Iris pigment epithelial cell (primary cell): Measurements from ENCODE around the gene BMAL1.

ENCODE experiments used
- DNase-seq: peaks from one replicate; pipeline ENCODE4 v3.0.0-alpha.2; 2011; ENCODE audit warnings: low read depth

BMAL1 gene

GRCh38 chr11:13261591-13262061 lies 16.0 kb upstream of the BMAL1 start:
- peak; percentile 82 for DNase-seq

DNA sequence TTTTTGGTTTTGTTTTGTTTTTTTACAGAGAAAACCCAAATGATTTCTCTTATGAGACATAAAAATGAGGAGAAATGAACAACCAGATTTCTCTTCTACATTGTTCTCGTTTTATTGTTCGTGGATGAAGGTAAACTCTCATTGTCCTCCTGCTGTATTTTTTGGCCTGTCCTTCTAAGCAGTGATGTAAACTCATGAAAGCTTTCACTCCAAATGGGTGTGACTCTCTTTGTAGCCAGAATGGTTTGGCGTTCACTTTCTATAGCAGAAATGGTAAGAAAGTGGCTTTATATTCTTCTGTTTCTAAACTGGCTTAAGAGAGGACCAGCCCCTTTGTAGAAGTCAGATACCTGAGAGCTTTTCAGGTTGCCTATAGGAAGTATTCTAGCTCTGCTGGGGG lies 15.5 kb upstream of the BMAL1 start:
- DNase-seq, result no peak

- no peak for DNase-seq
Observed at GRCh38 chr11:13268791-13269190, 8.8 kb upstream of the BMAL1 start.

DNA sequence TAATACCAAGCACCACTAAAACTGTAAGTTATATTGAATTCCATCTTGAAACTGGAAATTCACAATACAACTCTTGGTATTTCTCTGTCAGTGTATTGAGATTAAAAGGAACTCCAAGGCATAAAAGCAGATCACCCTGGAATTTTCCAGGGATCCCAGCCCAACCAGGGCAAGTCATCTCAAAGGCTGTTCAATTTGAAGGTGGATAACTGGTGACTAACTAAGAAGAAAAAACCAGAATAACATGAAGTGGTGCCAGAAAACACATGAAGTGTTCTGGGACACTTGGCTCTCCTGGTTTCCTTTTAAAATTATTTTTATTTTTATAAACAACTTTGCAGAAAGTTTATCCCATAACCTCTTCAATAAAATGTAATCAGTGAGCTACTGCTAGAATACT lies 7.8 kb upstream of the BMAL1 start:
- DNase-seq, result no peak

DNA sequence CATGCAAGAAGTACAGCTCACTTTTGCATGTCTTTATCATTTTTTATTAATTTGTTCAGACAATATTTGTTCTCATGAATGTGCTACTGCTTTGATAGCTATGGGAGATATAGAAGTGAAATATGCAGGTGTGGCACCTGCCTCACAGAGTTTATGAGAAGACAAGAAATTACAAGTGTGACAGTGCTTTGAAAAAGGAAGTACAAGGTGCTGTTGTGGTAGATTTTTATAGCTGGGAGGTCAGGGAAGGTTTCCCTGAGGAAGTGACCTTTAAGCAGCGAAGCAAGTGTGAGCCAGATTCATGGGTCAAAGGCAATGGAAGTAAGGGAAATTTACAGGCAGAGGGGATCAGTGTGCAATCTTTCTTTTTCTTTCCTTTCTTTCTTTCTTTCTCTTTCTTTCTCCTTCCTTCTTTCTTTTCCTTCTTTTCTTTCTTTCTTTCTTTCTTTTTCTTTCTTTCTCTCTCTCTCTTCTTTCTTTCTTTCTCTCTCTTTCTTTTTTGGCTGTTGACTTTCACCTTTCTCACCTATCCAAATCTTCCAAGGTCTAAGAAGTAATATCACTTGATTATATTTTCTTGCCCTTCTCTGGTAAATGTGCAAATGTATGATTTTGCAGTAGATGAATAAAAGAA lies 6.4 kb upstream of the BMAL1 start:
- DNase-seq, result no peak

GRCh38 chr11:13276454-13276831 lies 1.1 kb upstream of the BMAL1 start:
- no peak for DNase-seq

DNA sequence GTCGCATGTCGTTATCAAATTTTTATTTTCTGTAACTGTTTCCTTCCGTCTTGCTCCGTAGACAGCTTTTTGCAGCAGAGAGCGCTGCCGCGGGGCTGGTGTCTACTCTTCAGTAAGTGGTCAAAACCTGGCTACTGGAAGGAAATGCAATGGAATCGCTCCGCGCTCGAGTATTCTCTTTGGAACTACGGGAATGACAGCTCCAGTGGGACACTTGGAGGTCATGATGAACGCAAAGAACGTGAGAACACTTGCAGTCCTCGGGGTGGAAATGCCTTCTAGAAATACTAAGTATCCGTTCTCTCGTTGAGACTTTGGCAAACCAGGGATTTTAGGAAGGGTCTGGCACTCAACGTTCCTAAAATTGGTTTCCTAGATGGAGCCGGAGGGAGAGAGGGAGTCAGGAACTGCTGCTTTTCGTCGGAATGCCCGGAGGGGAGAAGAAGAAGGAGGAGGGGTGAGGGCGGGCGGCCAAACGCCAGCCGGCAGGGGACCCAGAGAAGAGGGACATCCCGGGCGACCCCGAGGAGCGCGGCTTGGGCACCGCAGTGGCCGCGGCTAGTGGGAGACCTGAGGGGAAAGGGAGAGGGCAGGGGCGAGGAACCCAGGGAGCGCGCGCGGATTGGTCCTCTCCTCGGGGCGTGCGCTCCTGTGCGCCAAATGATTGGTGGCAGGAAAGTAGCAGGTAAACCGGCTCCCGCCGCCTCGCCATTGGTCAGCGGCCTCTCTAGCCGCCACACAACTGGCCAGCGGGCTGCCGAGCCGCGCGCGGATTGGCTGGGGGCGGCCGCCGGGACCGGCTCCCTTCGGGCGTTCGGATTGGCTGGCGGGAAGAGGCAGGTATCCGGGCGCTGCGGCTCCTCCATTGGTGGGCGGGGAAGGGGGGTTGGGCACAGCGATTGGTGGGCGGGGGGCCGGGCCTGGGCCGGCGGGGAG lies 490 bp upstream of the BMAL1 start:
- DNase-seq, result peak; percentile 99

GRCh38 chr11:13278609-13279486 lies 1.3 kb downstream of the BMAL1 start:
- DNase-seq, result no peak

DNA sequence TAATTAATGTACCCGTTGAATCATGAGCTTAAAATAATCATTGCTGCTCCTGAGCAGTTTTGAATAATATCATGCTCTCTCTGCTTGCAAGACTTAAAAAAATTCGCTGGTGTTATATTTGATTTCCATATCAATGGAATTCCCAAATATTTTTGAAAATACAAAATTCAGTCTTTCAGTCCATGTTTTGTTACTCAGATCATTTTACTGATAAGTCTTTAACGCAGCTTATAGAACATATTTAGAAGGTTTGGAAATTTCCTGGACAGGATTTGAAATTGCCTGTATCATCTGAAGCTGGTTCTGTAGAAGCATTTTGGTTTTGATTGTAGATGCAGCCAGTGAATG lies 1.9 kb downstream of the BMAL1 start:
- DNase-seq, result no peak

GRCh38 chr11:13280092-13280722 lies 2.6 kb downstream of the BMAL1 start:
- DNase-seq, result no peak

DNA sequence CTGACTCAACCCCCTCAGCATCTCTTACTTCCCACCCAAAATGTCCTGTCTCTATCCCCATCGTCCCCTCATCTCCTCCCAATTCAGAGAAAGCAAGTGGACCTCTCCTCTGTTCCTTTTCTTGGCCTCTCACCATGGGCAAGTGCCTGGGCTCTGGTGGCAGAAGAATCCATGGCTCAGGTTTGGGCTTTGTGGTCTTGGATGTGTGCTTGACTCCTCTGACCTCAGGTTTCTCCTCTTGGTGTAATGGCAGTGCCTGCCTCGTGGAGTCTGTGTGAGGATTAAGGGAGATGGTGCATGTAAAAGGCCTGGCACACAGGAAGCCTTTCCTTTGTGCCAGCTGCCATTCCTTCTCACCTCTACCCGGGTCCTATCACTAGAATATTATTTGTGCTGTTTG lies 3.2 kb downstream of the BMAL1 start:
- DNase-seq, result no peak

DNA sequence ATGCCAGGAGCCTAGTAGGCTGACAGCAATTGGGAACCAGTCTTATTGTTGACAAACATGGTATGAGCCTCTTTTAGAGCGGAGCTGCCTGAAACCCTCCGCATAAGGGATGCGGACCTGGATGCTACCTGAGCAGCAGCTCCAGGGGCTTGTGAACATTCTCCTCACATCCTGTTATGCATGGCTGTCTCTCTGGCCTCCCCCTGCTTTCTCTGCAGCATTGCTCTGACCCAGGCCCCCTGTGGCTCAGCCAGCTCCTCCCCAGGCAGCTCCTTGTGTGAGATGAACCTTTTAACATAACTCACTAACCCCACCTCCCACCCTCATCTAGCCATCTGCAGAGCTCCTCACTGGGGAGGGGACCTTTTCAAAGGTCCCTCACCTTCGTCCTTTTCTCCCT lies 6.0 kb downstream of the BMAL1 start:
- DNase-seq, result no peak

DNA sequence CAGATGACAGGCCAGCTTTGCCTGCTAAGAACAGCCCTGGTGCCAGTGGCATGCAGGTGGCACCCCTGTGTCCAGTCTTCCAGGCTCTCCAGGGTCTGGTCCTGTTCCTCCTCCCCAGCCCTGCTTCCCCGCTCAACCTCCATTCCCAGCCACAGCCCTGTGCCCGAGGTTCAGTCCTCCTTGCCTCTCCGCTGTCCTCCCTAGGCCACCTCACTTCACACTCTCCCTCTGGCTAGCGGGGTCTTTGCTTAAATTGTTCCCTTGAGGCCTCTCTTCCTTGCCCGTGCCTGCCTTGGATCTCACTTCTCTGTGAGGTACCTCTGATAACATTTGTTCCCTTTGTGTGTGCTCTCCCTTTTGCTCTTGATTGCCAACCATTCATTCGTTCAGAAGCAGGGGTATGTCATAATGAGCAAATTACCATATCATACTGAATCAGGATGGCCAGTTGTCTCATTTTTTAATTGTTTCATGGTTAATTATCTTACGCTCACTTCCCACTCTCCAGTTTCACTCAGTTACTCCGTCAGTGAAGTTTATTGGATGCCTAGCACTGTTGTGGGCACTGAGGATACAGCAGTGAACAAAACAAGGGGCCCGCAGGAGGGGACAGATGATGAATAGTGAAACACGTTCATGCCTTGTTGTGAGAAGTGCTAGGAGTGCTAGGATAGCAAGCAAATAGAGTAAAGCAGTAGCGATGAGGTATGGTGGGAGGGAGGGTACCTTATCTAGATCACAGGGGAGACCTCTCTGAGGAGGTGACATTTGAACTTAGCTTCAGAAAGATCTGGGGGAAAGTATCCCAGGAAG lies 7.4 kb downstream of the BMAL1 start:
- no peak for DNase-seq

DNA sequence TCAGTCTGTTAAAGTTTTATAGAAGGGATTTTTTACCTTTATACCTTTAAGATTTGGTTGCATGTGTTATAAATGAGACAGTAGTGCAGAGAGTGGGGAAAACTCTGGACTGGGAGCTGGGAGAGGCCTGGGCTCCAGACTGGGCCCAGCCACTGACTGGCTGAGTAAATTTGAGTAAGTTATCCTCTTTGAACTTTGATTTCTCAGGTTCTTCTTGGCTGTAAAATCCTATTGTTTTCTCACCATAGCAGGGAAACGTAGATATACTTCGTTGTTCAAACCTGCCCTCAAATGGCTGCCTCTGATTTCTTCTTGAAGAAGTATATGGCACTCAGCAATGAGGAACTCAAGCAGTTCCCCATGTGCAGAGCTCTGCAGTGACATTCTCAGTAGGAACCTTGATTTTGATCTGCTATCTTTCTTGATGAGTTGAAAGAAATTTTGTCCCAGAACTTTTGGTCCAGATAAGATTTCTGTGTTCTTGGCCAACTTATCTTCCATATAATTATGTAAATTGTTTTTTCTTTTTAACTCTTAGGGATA lies 8.8 kb downstream of the BMAL1 start:
- DNase-seq, result no peak

DNA sequence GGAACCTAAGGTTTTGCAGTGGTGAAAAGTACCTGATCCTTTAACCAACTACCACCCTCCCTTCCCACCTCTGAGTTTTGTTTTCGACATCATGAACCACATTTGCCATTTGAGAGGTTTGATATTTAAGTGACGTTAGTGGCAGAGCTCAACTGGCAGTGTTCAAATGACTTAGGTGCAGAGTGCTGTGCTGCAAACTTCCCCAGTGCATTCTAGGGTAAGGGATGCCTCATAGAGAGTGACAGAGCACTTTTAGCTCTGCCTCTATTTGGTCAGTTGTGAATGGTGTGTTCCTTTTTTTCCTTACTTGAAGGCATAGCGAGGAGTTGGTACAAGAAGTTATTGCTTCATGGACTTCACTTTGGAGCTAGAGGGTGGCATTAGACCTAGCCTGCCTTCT lies 9.4 kb downstream of the BMAL1 start:
- DNase-seq, result no peak

GRCh38 chr11:13287681-13288080 lies 10.1 kb downstream of the BMAL1 start:
- DNase-seq, result peak; percentile 8

DNA sequence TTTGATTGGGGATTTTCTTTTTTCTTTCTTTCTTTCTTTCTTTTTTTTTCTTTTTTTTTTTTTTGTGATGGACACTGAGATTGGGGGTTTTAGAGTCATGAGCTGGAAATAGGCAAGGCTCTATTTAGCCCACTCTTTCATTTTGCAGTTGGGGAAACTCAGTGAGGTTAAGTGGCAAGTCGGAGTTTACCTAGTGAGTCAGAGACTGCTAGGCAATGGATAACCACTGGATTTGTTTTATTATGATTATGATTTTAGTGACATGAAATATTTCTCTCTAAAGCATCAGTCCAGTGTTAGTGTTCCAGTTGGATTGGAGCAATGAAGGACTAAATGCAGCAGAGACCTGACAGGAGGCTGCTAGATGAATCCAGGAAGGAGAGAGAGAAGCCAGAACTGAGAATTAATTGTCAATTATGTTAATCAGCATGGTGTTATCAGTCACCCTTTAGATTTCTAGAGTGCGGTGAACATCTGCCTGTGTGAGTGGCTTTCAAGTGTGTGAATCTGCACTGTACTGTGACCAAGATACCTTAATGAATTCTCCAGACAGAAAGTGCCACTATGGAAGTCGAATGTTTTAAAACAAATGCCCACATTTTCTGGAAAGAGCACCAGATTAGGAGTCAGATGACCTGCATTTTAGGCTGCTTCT lies 10.9 kb downstream of the BMAL1 start:
- peak; percentile 43 for DNase-seq

GRCh38 chr11:13289081-13289480 lies 11.5 kb downstream of the BMAL1 start:
- peak; percentile 10 for DNase-seq

GRCh38 chr11:13290221-13290980 lies 12.8 kb downstream of the BMAL1 start:
- DNase-seq, result no peak

GRCh38 chr11:13291361-13291760 lies 13.8 kb downstream of the BMAL1 start:
- DNase-seq, result no peak
